WTC11 (cell line): ENCODE data around the gene PPP1R16B. TPM values are rescaled to one million over a fixed set of nuclear protein-coding genes. Genes with fewer than 3 reads are reported as not detected.

ENCODE experiments used
- ATAC-seq: fragments of 200-7000 bp; cut with Tn5 transposase; 2 replicates; pipeline ENCODE4 v1.10.0; 2021; ENCODE audit warnings: mild to moderate bottlenecking, moderate library complexity
- CTCF ChIA-PET: fragments of 300-600 bp; sonication (Branson Sonifier 250); formaldehyde crosslinking; loops from one replicate; lab custom pipeline; 2021; ENCODE audit warnings: antibody characterized with exemption; lab: Charles Lee
- POLR2A ChIA-PET: fragments of 350-600 bp; sonication (Branson Sonifier 250); formaldehyde crosslinking; loops from one replicate; lab custom pipeline; 2021; ENCODE audit warnings: antibody characterized with exemption; lab: Charles Lee
- DNase-seq: peaks from one replicate; pipeline ENCODE4 v3.0.0; 2021; ENCODE audit warnings: low spot score
- H3K27ac Mint-ChIP-seq: 2 replicates; pipeline ENCODE4 v1.8.0; 2021; ENCODE audit warnings: mixed read lengths
- H3K27me3 Mint-ChIP-seq: 2 replicates; pipeline ENCODE4 v1.8.0; 2021; ENCODE audit warnings: low read depth, mild to moderate bottlenecking, moderate library complexity, mixed read lengths
- H3K36me3 Mint-ChIP-seq: 2 replicates; pipeline ENCODE4 v1.8.0; 2021; ENCODE audit warnings: mixed read lengths
- H3K4me1 Mint-ChIP-seq: 2 replicates; pipeline ENCODE4 v1.8.0; 2022; ENCODE audit warnings: mixed read lengths
- H3K4me3 Mint-ChIP-seq: 2 replicates; pipeline ENCODE4 v1.8.0; 2021; ENCODE audit warnings: mild to moderate bottlenecking, moderate library complexity, mixed read lengths
- H3K9me3 Mint-ChIP-seq: 2 replicates; pipeline ENCODE4 v1.8.0; 2021; ENCODE audit warnings: mixed read lengths
- ATF1 ChIP-seq: sonication (generic); formaldehyde crosslinking; IDR thresholded peaks from 2 replicates; pipeline ENCODE4 v1.8.1; 2023; ENCODE audit warnings: mild to moderate bottlenecking, moderate library complexity, missing genetic modification reagents
- ATF2 ChIP-seq: sonication (generic); formaldehyde crosslinking; IDR thresholded peaks from 2 replicates; pipeline ENCODE4 v1.8.1; 2022; ENCODE audit warnings: low read depth, missing genetic modification reagents, borderline replicate concordance
- ATF6 ChIP-seq: sonication (generic); formaldehyde crosslinking; IDR thresholded peaks from 2 replicates; pipeline ENCODE4 v1.8.1; 2023; ENCODE audit warnings: mild to moderate bottlenecking, missing genetic modification reagents
- ESRRA ChIP-seq: sonication (generic); formaldehyde crosslinking; IDR thresholded peaks from 2 replicates; pipeline ENCODE4 v1.8.1; 2022; ENCODE audit warnings: mild to moderate bottlenecking, missing genetic modification reagents, borderline replicate concordance
- FOXP4 ChIP-seq: sonication (generic); formaldehyde crosslinking; IDR thresholded peaks from 2 replicates; pipeline ENCODE4 v1.8.0; 2022; ENCODE audit warnings: mild to moderate bottlenecking, missing genetic modification reagents
- GRHL2 ChIP-seq: fragments of 250-450 bp; sonication (Bioruptor Pico); IDR thresholded peaks from 2 replicates; pipeline ENCODE4 v1.8.0; 2022; ENCODE audit warnings: mild to moderate bottlenecking, moderate library complexity; ENCODE audit not compliant: insufficient replicate concordance, severe bottlenecking
- HMGA2 ChIP-seq: fragments of 250-450 bp; sonication (Bioruptor Pico); IDR thresholded peaks from 2 replicates; pipeline ENCODE4 v1.4.0; 2021; ENCODE audit warnings: mild to moderate bottlenecking, moderate library complexity
- KAT7 ChIP-seq: sonication (generic); formaldehyde crosslinking; IDR thresholded peaks from 2 replicates; pipeline ENCODE4 v1.8.1; 2023; ENCODE audit warnings: missing genetic modification reagents, mild to moderate bottlenecking, borderline replicate concordance
- NR2C2 ChIP-seq: sonication (generic); formaldehyde crosslinking; IDR thresholded peaks from 2 replicates; pipeline ENCODE4 v1.8.0; 2022; ENCODE audit warnings: mild to moderate bottlenecking, missing genetic modification reagents
- TCF7 ChIP-seq: sonication (generic); formaldehyde crosslinking; IDR thresholded peaks from 2 replicates; pipeline ENCODE4 v1.8.0; 2022; ENCODE audit warnings: mild to moderate bottlenecking, low read depth, missing genetic modification reagents, moderate library complexity
- ZNF232 ChIP-seq: sonication (generic); formaldehyde crosslinking; IDR thresholded peaks from 2 replicates; pipeline ENCODE4 v1.8.0; 2022; ENCODE audit warnings: mild to moderate bottlenecking, missing genetic modification reagents
- ZNF512 ChIP-seq: sonication (generic); formaldehyde crosslinking; IDR thresholded peaks from 2 replicates; pipeline ENCODE4 v1.8.1; 2022; ENCODE audit warnings: missing genetic modification reagents, borderline replicate concordance
- ZNF532 ChIP-seq: fragments of 250-450 bp; sonication (Bioruptor Pico); IDR thresholded peaks from 2 replicates; pipeline ENCODE4 v1.9.0; 2021; ENCODE audit warnings: mild to moderate bottlenecking, borderline replicate concordance
- total RNA-seq: library from RNA; stranded (reverse); gene quantifications from 3 replicates; pipeline ENCODE4 v1.2.3, GENCODE V29; 2021
- TF ChIP-seq, protein P1 (sequence below): sonication (generic); formaldehyde crosslinking; IDR thresholded peaks from 2 replicates; pipeline ENCODE4 v1.8.1; 2022; ENCODE audit warnings: mild to moderate bottlenecking, moderate library complexity, missing genetic modification reagents

PPP1R16B gene
- total RNA-seq, 1 experiment from 2014 or later, result 12.0 TPM

DNA sequence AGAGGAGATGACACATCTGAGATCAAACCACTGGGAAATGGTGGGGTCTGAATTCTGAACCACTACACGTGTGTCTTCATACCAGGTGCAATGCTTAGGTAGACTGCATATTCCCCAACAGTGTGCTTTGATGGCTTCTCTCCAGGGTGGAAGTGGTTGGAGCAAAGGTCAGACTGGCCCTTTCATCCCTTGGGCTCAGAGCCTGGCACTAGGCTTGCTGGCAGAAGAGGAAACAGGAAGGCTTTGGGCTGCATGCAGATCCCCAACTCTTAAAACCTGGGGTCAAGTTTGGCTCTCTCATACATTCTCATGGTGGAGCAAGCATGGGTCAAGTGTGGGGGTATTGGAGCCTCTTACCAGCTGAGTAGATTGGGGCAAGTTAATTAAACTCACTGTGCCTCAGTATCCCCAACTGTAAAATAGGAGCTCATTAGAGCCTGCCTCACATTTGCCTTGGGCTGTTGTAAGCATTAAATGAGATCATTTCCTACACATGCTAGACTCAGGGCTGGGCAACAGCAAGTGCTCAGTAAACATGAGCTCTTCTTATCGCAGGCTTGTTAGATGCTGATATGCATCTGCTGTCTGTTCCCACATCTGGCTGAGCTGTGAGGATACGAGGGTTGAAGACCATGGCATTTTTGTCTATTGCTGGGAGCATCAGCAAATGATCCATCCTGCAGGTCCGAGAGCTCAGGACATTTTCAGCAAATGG lies 69.1 kb downstream of the PPP1R16B start (continued):
- TF ChIP-seq, protein P1, sequence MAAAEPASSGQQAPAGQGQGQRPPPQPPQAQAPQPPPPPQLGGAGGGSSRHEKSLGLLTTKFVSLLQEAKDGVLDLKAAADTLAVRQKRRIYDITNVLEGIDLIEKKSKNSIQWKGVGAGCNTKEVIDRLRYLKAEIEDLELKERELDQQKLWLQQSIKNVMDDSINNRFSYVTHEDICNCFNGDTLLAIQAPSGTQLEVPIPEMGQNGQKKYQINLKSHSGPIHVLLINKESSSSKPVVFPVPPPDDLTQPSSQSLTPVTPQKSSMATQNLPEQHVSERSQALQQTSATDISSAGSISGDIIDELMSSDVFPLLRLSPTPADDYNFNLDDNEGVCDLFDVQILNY, result no peak
- no peak for TF ChIP-seq TCF7
- no peak for TF ChIP-seq ESRRA
- TF ChIP-seq ATF2, result no peak
- TF ChIP-seq, all 79 proteins: peak for 0

- H3K27ac Mint-ChIP-seq, result peak overlapping the region; percentile 38; the same call in 1 of the 2 replicates
- no peak for ATAC-seq
- CTCF ChIA-PET, result interaction anchor here (0.8 to 1.6 kb wide), 6 partner anchors 8 to 149 kb away, joined by 3 to 5 read pairs (median 3); no protein-coding TSS in a partner anchor
Observed at GRCh38 chr20:38875175-38875993, 69.9 kb downstream of the PPP1R16B start.

DNA sequence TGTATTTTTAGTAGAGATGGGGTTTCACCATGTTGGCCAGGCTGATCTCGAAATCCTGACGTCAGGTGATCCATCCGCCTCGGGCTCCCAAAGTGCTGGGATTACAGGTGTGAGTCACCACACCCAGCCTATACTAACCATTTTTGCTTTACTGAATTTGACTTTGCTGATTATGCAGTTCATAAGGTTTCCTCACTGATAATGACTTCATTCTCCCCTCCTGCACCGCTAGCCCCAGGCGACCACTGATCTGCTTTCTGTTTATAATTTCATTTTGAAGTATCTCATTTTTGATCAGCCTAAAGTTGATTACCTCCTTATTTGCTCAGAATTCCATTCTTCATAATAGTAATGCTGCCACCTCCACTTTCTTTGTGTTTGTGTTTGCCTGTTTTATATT lies 72.0 kb downstream of the PPP1R16B start:
- H3K4me1 Mint-ChIP-seq, result peaks cover 19% of the 10 kb centered on the region
- CTCF ChIA-PET, result no interaction called here
- TF ChIP-seq GRHL2 (CRISPR knock-in tag), result no peak
- TF ChIP-seq ZNF532 (CRISPR knock-in tag), result no peak
- TF ChIP-seq ZNF232, result no peak
- no peak for TF ChIP-seq KAT7 (CRISPR knock-in tag)
- no peak for TF ChIP-seq FOXP4
- TF ChIP-seq NR2C2 (CRISPR knock-in tag), result no peak
- TF ChIP-seq ATF6, result no peak
- no peak for TF ChIP-seq ZNF512 (CRISPR knock-in tag)
- TF ChIP-seq ATF1 (CRISPR knock-in tag), result no peak
- H3K9me3 Mint-ChIP-seq, result no peaks in the 10 kb centered on the region
- POLR2A ChIA-PET, result no interaction called here
- H3K27ac Mint-ChIP-seq, result no peak overlapping the region
- DNase-seq, result no peak
- ATAC-seq, result no peak
- no peak overlapping the region for H3K4me3 Mint-ChIP-seq
- no peaks in the 10 kb centered on the region; the same call in 1 of the 2 replicates for H3K27me3 Mint-ChIP-seq
- no peaks in the 10 kb centered on the region for H3K36me3 Mint-ChIP-seq

More at GRCh38 chr20:38875175-38875993, 69.9 kb downstream of the PPP1R16B start:
- H3K27me3 Mint-ChIP-seq, result no peaks in the 10 kb centered on the region; the same call in 1 of the 2 replicates
- peaks cover 31% of the 10 kb centered on the region for H3K4me1 Mint-ChIP-seq
- TF ChIP-seq ESRRA, result no peak
- TF ChIP-seq, protein P1, result no peak
- no peak for TF ChIP-seq KAT7 (CRISPR knock-in tag)
- TF ChIP-seq HMGA2 (CRISPR knock-in tag), result no peak
- DNase-seq, result no peak
- no peak overlapping the region for H3K4me3 Mint-ChIP-seq
- POLR2A ChIA-PET, result no interaction called here
- no peaks in the 10 kb centered on the region for H3K36me3 Mint-ChIP-seq
- H3K9me3 Mint-ChIP-seq, result no peaks in the 10 kb centered on the region
